ENCODE measurements around the gene CTIF. TPM values are rescaled to one million over a fixed set of nuclear protein-coding genes. Genes with fewer than 3 reads are reported as not detected.

CTIF gene
- total RNA-seq, 4 donors from 2014 or later: 29.0 to 61.5 (median 37.7) TPM

DNA sequence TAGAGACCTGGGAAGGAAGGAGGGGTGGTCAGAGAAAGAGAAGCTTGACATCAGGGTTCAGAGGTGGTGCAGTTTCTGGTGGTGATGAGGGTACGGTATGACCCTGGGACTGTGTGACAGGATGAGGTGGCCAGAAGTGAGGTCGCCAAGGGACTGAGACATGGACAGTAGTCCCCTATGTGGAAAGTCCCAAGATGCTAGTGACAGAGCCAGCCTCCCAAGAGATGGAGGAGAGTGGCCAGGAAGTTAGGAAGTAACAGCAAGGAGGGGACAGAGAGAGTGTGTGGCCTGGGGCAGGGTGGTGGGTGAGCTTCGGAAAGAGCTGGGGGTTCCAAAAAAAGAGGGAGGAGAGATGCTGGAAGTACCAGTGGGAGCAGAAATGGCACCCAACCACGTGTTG, 345.9 kb downstream of the CTIF start:
- no peaks in the 10 kb centered on the region for H3K36me3 ChIP-seq
- no peaks in the 10 kb centered on the region for H3K4me1 ChIP-seq
- no peaks in the 10 kb centered on the region for H3K27me3 ChIP-seq
- H3K4me3 ChIP-seq: no peak overlapping the region
- peak in 1 of 2 donors; percentile 24 for DNase-seq (ENCODE audit: low spot score in 2 of 2)
- TF ChIP-seq POLR2A (IDR thresholded peaks at IDR 0.05): no peak
- no peak for TF ChIP-seq POLR2AphosphoS5 (IDR thresholded peaks at IDR 0.05)
- no peak for TF ChIP-seq EP300 (IDR thresholded peaks at IDR 0.05)
- TF ChIP-seq CTCF (IDR thresholded peaks at IDR 0.05): no peak
- no peaks in the 10 kb centered on the region for H3K9me3 ChIP-seq
- 79% methylated on average over 4 of the region's 4 CpGs for WGBS
- no peak overlapping the region for H3K27ac ChIP-seq

DNA sequence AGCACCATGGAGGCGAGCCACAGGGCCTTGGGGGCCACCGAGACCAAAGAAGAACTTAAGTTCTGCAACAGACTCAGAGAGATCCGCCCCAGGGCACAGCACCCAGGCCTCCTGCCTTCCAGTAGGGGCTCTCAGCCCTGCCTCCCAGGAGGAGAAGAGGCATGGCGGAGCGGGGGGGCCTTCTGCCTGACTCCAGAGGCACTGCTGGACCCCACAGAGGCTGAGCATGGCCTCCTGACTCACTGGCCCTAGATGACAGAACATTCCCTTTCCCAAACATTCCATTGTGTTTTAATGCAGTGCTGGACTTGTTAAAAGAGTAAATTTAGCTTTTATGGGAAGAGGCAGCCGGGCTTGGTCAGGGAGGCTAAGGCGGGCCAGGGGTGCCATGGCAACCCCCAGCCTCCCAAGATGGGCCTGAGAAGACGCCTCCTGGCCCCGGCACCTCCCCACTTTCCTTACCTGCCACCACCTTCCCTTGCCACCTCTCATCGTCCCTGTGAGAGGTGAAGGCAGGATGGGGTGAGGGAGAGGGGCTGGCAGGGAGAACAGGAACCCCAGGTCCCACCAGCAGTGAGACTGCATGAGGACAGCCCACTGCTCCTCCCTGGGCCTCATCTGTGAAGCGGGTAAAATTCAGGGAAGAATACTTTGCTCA, 346.6 kb downstream of the CTIF start:
- no peaks in the 10 kb centered on the region for H3K9me3 ChIP-seq
- TF ChIP-seq POLR2AphosphoS5 (IDR thresholded peaks at IDR 0.05): no peak
- TF ChIP-seq CTCF (IDR thresholded peaks at IDR 0.05): no peak
- no peak for TF ChIP-seq EP300 (IDR thresholded peaks at IDR 0.05)
- no peak for TF ChIP-seq POLR2A (IDR thresholded peaks at IDR 0.05)
- H3K27me3 ChIP-seq: no peaks in the 10 kb centered on the region
- DNase-seq (ENCODE audit: low spot score in 2 of 2): peak in 1 of 2 donors; percentile 53
- no peaks in the 10 kb centered on the region for H3K4me1 ChIP-seq
- H3K27ac ChIP-seq: no peak overlapping the region
- H3K4me3 ChIP-seq: no peak overlapping the region
- H3K36me3 ChIP-seq: no peaks in the 10 kb centered on the region
- 96% methylated on average over 9 of the region's 11 CpGs for WGBS

GRCh38 chr18:48885924-48886400, 347.1 kb downstream of the CTIF start:
- 93% methylated on average over 7 of the region's 7 CpGs for WGBS
- Histone ChIP-seq H3K9me3 (no peaks in the 10 kb centered on the region), H3K36me3 (no peaks in the 10 kb centered on the region), H3K27ac (no peak overlapping the region), H3K4me1 (no peaks in the 10 kb centered on the region), H3K27me3 (no peaks in the 10 kb centered on the region), H3K4me3 (no peak overlapping the region)
- no peak for DNase-seq (ENCODE audit: low spot score in 2 of 2)
- no peak for TF ChIP-seq CTCF (IDR thresholded peaks at IDR 0.05)
- TF ChIP-seq POLR2A (IDR thresholded peaks at IDR 0.05): no peak
- TF ChIP-seq EP300 (IDR thresholded peaks at IDR 0.05): no peak
- no peak for TF ChIP-seq POLR2AphosphoS5 (IDR thresholded peaks at IDR 0.05)

GRCh38 chr18:48886520-48887293, 347.9 kb downstream of the CTIF start:
- WGBS: 94% methylated on average over 8 of the region's 8 CpGs
- no peaks in the 10 kb centered on the region for H3K4me1 ChIP-seq
- no peak overlapping the region for H3K27ac ChIP-seq
- no peaks in the 10 kb centered on the region for H3K36me3 ChIP-seq
- DNase-seq (ENCODE audit: low spot score in 2 of 2): no peak
- H3K27me3 ChIP-seq: no peaks in the 10 kb centered on the region
- TF ChIP-seq EP300 (IDR thresholded peaks at IDR 0.05): no peak
- TF ChIP-seq POLR2AphosphoS5 (IDR thresholded peaks at IDR 0.05): no peak
- no peak for TF ChIP-seq POLR2A (IDR thresholded peaks at IDR 0.05)
- TF ChIP-seq CTCF (IDR thresholded peaks at IDR 0.05): no peak
- no peak overlapping the region for H3K4me3 ChIP-seq
- no peaks in the 10 kb centered on the region for H3K9me3 ChIP-seq

DNA sequence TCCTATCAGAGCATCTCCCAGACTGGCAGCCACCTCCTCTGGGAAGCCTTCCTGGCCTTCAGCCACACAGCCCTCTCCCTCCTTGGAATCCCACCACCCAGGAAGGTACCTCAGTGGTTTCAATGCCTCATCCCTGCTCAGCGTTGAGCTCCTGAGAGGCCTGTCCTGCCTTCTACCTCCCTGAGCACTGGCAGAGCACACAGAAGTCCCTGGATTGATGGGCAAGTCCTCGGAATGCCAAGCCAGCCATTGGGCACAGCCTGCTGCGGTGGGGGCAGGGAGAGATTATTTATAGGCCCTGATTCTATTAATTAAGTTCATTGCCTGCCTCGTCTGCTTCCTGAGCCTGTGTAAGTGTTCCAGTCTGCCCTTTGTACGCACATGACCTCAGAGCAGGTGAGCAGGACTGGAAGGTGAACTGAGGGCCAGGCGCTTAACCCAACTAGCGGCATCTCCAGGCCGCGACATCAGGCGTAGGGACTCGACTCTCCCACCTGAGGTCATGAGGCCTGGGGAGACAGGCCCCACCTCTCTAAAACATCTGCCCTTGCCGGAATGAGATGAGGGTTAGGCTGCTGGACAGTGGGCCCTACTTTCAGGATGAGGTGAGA, 348.6 kb downstream of the CTIF start:
- no peak overlapping the region for H3K27ac ChIP-seq
- peaks cover 5% of the 10 kb centered on the region for H3K4me1 ChIP-seq
- DNase-seq (ENCODE audit: low spot score in 2 of 2): no peak
- no peaks in the 10 kb centered on the region for H3K9me3 ChIP-seq
- no peak for TF ChIP-seq CTCF (IDR thresholded peaks at IDR 0.05)
- no peak for TF ChIP-seq POLR2AphosphoS5 (IDR thresholded peaks at IDR 0.05)
- no peak for TF ChIP-seq EP300 (IDR thresholded peaks at IDR 0.05)
- no peak for TF ChIP-seq POLR2A (IDR thresholded peaks at IDR 0.05)
- H3K36me3 ChIP-seq: no peaks in the 10 kb centered on the region
- no peaks in the 10 kb centered on the region for H3K27me3 ChIP-seq
- no peak overlapping the region for H3K4me3 ChIP-seq
- WGBS: 93% methylated on average over 7 of the region's 12 CpGs
